HG03520 (cell line): Measurements from ENCODE around the gene CTSD.
A peak's percentile ranks its signal among the peaks of the same experiment; 100 is the strongest.
"Not testable (repeated sequence)": the region's sequence is repeated elsewhere in the genome, so short reads cannot be mapped to it uniquely, and the experiment has no call there.

Experiments
- ATAC-seq: cut with Tn5 transposase; IDR thresholded peaks from one replicate; pipeline ENCODE4 v1.9.1; 2021; ENCODE audit warnings: mild to moderate bottlenecking, moderate library complexity; ENCODE audit not compliant: unreplicated experiment

Gene CTSD

DNA sequence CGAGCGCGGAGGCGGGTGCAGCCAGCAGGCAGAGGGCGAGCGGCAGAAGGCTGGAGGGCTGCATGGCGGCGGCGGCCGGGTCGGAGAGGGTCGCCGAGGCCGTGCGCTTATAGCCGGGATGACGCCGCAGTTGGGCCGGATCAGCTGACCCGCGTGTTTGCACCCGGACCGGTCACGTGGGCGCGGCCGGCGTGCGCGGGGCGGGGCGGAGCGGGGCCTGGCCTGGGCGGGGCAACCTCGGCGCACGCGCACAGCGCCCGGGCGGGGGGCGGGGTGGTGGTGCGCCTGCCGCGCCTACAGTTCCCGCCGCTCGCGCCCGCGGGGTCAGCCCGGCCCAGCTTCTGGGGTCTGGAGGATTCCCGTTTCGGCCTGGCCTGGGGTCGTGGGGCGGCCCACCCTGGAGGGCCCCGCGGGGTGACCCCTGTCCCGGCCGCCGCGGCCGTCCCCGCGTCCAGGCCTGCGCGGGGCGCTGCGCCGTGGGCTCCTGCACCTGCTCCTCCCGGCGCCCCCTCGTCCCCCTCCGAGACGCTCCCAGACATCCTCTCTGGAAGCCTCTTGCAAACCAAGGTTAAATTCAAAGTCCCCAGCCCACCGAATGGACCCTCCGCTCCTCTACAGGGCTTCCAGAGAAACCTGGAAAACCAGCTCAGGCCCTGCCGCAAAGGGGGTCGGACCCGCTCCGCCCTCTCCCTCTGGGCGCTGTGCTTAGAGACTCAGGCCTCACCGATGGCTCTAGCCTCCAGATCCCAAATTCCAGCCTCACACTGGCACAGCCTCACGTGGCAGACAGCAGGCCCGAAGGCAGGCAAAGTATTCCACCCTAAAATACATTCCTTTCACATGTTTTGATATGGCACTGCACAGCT is at the start of gene CTSD:
CTSD (minus strand) TSS at position 132 of the 866 bp plus-strand sequence; CDS start at position 64, 68 bp downstream.
- peak; percentile 58 for ATAC-seq

DNA sequence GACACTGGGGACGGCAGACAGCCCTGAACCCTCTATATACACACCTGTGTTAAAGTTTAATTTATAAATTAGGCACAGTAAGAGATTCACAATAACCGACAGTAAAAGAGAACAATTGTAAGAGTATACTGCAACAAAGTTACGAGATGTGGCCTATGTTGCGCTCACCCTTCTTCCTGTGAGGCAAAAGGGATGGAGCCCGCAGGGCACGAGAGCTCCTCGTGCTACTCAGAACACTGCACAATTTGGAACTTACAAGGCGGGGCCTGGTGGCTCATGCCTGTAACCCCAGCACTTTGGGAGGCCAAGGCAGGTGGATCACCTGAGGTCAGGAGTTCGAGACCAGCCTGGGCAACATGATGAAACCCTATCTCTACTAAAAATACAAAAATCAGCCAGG is 49.6 kb upstream of the CTSD start:
- not testable (repeated sequence) for ATAC-seq

DNA sequence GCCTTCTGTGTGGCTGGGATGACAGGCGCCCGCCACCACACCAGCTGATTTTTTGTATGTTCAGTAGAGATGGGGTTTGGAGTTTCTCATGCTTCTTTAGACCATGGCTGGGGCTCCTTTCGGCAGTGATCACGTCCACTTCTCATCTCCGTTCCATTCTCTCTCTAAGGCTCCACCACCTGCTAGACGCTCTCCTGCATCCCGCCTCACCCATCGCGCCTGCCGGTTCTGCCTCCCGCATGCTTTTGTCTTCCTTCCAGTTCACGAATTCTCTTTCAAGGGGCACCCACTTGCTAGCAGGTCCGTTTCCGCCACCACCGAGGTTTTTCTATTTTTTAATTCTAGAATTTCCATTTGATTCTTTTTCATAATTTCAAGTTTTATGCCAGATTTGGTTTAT is 49.1 kb upstream of the CTSD start:
- ATAC-seq, result no peak

DNA sequence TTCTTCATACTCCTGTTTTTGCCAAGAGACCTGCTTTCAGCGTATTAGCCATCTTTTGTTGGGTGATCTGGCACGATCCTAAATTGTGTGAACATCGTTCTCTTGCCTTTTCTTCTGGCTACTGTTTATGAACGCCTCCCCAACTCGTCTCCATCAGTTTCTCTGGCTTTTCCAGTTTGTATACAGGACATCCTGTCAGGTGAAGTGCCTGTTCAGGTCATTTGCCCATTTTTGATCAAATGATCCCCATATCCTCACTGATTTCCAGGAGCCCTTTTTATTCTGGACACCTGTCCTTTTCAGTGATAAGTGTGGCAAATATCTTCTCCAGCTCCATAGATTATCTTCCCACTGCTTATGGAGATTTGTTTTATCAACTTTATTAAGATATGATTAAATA is 48.5 kb upstream of the CTSD start:
- no peak for ATAC-seq

DNA sequence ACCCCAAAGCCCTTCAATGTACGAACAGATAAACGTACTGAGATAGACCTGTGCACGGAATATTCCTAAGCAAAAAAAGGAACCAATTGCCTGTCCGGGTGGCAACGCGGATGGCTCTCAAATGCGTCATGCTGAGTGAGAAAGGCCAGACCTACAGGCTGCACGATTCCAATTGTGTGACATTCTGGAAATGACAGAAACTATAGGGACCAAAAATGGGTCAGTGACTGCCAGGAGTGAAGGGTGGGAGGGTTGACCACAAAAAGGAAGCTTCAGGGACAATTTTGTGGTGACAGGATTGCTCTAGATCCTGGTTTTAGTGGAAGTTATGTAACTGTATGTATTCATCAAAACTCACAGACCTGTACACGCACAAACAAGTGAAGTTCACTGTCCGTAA is 47.0 kb upstream of the CTSD start:
- ATAC-seq, result no peak

DNA sequence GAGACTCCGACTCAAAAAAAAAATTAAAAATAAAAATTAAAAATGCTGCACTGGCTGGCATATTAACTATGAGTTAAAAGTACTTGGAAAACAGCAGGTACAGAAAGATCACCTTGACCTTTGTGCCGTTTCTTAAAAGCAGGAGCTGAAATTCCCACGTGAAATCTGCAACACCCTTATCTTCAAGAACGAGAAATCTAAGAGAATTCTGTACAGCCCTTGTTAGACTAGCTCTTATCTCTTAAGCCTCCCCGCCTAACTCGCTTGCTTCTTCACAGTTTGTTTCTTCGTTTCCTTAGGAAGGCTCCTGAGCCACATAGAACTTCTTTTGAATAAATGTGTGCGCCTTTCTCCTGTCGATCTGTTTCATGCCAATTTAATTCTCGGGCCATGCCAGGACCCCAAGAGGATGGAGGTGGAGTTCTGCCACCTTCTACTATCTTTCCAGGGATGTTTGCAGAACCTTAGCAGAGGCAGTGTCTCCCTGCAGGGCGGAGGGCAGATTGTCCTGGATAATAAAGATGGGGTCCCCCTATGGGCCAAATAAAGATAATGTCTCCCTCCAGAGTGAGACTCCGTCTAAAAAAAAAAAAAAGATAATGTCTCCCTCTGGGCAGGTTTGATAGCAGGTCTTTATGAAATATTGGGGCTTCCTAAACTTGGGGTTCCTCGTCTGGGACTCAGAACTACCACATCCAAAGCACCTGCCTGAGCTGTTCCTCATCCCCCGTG is 43.7 kb upstream of the CTSD start:
- no peak for ATAC-seq

DNA sequence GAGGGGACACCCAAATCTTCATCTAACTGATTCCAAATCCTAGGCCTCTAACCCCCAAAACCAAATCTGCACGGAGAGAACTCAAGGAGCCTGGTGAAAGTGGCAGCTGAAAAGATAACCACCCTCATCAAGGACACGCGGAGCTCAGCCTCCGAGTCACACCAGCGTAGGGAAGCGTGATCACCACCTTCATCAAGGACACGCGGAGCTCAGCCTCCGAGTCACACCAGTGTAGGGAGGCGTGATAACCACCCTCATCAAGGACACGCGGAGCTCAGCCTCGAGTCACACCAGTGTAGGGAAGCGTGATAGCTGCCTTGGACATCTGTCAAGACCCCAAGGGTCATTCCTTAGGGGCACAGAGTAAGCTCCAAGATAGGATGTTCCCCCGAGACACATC is 41.8 kb upstream of the CTSD start:
- ATAC-seq, result no peak

DNA sequence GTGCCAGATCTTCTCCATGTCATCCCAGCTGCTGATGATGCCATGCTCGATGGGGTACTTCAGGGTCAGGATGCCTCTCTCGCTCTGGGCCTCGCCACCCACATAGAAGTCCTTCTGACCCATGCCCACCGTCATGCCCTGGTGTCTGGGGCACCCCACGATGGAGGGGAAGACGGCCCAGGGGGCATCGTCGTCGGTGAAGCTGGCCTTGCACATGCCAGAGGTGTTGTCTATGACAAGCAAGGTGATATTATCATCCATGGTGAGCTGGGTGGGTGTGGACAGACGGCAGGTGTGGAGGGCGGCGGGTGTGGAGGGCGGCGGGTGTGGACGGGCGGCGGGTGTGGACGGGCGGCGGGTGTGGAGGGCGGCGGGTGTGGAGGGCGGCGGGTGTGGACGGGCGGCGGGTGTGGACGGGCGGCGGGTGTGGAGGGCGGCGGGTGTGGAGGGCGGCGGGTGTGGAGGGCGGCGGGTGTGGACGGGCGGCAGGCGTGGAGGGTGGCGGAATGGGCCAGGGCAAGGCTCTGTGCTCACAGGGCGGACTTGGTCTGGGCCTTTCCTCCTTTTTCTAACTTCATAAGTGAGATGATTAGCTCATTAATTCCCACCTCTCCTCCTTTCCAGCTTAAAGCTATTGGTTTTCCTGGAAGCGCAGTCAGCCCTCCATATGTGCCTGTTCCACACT is 40.2 kb upstream of the CTSD start:
- not testable (repeated sequence) for ATAC-seq

DNA sequence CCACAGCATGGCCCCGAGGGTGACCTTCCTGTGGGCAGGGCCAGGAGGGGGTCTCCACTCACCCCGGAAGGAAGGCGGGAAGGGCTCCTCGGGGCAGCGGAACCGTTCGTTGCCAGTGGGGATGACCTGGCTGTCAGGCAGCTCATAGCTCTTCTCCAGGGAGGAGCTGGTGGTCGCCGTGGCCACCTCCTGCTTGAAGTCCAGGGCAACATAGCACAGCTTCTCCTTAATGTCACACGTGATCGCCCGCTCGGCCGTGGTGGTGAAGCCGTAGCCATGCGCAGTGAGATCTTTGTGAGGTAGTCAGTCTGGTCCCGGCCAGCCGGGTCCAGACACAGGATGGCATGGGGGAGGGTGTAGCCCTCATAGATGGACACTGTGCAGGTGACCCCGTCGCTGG is 39.5 kb upstream of the CTSD start:
- no peak for ATAC-seq

DNA sequence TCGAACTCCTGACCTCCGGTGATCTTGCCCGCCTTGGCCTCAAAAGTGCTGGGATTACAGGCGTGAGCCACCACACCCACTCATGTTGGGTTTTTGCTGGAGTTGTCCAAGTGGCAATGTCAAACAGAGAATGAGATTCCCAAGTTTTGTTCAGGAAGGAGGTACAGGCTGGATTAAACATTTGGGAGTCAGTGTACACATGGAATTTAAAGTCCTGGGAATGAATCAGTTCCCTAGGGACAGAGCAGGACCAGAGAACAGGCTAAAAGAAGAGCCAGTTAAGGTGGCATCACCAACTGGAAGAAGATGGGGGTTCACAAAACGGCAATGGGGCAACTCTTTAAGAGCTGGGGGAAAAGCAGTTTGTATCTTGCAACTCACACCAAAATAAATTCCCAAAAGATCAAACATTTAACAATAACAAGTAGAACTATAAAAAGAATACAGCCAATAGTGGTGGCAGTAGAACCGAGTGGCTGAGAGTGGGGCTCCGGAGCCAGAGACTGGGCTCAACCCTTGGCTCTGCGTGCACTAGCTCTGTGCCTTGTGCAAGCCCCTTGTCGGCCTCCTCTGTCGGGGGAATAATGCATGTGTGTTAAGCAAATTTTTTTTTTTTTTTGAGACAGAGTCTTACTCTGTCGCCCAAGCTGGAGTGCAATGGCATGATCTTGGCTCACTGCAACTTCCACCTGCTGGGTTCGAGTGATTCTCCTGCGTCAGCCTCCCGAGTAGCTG is 33.8 kb upstream of the CTSD start:
- no peak for ATAC-seq

DNA sequence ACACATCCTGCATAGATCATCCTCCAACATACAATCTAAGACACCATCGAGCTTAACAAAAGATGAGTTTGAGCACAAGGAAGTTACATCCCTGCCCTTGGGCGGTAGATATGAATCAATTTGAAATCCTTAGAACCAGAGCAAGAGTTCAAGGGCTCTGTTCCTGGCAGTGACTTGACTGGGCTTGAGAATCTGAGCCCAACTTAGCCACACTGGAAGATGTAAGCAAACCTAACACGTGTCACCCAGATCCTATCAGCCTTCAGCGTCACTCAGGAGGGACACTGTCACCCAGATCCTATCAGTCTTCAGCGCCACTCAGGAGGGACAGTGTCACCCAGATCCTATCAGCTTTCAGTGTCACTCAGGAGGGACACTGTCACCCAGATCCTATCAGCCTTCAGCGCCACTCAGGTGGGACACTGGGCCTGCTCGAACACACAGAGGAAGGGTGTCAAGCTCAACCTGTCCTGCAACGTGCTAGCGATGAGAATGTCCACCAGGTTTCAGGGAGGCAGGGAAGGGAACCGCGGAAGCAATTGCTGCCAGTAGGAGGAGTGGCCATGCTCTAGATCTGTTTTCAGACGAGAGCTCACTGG is 32.8 kb upstream of the CTSD start:
- ATAC-seq, result no peak

DNA sequence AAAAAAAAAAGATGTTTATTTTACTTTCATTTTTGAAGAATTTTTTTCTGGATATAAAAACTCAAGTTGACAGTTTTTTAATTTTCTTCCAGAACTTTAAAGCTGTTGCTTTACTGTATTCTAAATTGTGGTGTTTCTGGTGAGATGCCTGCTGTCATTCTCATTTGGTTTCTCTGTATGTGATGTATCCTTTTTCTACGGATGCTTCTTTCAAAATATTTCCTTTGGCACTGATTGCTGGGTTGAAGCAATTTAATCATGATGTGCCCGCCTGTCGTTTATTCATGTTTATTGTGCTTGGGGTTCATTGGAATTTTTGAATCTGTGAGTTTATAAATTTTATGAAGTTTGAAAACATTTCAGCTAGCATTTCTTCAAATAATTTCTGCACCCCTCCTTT is 29.4 kb upstream of the CTSD start:
- no peak for ATAC-seq

DNA sequence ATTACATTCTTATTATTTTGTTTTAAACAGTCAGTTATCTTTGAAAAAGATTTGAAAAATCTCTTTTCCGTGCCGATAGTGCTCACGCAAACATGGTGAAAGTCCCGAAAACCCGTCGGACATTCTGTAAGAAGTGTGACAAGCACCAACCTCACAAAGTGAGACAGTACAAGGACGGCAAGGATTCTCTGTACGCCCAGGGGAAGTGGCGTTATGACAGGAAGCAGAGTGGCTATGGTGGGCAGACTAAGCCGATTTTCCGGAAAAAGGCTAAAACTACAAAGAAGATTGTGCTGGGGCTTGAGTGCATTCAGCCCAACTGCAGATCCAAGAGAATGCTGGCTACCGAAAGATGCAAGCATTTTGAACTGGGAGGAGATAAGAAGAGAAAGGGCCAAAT is 28.7 kb upstream of the CTSD start:
- no peak for ATAC-seq

DNA sequence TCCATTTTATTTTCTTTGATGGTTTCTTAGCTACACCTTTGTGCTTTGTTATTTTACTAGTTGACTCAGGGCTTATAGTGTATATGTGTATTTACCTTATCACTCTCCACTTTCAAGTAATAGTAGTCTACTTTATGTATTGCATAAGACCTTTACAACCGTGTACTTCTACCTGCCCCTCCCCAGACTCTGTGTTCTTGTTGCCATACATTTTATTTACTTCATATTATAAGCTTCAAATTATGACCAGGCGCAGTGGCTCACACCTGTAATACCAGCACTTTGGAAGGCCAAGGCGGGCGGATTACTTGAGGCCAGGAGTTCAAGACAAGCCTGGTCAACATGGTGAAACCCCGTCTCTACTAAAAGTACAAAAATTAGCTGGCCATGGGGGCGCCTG is 28.2 kb upstream of the CTSD start:
- ATAC-seq, result no peak

DNA sequence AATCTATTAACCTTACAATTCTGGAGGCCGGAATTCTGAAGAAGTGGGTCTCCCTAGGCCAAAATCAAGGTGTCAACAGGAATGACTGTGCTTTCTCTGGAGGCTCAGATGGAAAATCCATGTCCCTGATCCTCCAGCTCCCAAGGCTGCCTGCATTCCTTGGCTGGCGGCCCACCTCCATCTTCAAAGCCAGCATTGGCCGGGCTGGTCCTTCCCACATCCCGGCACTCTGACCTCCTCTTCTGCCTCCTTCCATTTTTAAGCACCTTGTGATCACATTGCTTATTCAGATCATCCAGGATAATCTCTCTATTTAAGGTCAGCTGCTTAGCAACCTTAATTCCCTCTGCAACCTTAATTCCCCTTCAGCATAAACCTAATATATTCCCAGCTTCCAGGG is 22.7 kb upstream of the CTSD start:
- ATAC-seq, result no peak

DNA sequence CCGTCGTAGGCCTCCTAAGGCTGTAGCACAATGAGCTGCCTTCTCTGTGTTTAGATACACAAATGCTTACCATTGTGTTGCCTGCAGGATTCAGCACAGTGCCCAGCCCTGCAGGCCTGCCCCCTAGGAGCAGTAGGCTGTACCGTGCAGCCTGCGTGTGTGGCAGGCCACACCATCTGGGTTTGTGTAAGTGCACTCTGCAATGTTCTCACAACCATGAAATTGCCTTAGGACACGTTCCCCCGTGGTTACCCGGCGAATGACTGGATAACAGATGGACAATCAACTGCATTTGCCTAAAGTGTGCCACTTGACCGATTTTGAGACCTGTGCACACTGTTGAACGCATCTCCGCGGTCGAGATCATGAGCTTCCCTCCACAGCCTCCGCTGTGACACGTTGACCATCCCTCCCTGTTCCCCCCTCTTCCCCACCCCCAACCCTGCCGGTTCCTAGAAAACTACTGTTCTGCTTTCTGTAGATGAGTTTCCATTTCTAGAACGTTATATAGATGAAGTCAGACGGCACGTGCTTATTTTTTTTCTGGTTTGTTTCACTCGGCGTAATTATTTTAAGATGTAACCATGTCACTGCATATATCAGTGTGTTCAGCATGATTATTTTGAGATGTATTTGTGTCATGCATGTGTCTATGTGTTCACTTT is 22.2 kb upstream of the CTSD start:
- ATAC-seq, result no peak

DNA sequence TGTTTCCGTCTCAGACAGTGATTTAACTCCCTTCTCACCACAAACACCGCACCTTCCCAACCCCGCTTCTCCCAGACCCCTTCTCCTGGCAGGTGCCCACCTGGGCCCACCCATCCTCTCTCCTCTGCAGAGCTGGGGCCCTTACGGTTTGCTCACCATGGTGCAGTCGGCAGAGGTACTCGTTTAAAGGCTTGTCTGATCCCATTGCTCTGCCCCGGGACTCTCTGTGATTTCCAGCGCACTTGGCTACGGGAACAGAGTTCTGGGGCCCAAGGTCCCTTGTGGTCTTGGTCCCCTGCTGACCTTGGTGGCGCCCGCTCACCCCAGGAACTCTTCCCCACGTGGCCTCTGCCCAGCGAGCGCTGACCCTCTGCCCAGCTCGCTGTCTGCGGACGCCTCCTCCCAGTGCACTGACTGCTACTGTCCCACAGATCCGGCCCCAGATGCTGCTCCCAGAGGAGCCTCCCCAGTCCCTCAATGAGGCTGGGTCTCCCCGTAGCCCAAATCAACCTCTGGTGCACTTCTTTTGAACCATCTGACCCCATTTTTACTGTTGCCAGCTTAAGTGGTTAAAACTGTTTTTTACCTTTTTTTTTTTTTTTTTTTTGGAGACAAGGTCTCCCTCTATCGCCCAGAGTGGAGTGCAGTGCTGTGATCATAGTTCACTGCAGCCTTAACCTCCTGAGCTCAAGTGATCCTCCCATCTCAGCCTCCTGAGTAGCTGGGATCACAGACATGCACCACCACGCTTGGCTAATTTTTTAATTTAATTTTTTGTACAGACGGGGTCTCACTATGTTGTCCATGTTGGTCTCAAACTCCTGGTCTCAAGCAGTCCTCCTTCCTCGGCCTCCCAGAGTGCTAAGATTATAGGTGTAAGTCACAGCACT is 21.3 kb upstream of the CTSD start:
- no peak for ATAC-seq

DNA sequence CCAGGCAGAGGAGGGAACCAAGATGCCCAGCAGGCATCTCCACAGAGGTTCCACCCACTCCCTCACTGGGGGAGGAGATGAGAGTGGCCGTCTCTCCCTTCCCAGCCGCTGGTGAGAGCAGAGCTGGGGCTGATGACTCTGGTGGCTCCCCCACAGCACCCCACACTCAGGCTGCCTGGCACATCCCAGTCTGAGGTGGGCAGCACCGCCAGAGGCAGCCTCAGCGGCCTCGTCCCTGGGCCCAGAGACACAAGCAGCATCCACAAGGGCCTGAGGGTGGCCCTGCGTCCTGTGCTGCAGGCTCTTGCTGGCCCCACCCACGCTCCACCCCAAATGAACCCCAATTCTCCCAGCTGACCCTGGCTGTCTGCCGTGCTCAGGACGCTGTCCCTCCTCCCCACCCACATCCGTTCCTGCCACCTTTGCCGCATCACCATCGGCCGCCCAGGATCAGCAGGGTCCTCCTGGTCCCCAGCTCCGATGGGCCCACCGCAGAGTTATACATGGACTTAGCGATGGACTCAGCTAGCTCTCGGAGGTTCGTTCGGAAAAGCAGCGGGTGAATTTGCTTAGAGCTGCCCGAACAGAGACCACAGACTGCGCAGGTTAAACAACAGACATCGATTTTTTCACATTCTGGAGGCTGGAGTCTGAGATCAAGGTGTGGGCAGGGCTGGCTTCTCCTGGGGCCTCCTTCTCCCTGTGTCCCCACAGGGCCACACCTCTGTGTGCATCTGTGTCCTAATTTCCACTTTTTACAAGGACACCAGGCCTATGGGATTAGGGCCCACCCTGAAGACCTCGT is 20.2 kb upstream of the CTSD start:
- ATAC-seq, result no peak
